ENCODE data around the gene PPDPF.

DNA sequence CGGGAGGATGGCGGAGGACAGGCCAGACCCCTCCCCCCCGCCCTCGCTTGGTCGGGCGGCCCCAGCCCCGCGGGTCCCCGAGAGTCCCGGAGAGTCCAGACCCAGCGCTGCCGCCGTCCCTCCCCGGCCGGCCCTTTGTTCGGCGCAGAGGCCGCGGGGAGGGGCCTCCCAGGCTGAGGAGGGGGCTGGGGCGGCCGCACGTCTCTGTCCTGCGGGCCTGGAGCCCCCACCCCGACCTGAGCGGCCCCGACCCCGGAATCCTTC lies 48.9 kb upstream of the PPDPF start:
- no peak for TF ChIP-seq POLR2A (IDR thresholded peaks at IDR 0.05)
- TF ChIP-seq, protein P1, sequence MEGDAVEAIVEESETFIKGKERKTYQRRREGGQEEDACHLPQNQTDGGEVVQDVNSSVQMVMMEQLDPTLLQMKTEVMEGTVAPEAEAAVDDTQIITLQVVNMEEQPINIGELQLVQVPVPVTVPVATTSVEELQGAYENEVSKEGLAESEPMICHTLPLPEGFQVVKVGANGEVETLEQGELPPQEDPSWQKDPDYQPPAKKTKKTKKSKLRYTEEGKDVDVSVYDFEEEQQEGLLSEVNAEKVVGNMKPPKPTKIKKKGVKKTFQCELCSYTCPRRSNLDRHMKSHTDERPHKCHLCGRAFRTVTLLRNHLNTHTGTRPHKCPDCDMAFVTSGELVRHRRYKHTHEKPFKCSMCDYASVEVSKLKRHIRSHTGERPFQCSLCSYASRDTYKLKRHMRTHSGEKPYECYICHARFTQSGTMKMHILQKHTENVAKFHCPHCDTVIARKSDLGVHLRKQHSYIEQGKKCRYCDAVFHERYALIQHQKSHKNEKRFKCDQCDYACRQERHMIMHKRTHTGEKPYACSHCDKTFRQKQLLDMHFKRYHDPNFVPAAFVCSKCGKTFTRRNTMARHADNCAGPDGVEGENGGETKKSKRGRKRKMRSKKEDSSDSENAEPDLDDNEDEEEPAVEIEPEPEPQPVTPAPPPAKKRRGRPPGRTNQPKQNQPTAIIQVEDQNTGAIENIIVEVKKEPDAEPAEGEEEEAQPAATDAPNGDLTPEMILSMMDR (IDR thresholded peaks at IDR 0.05), result no peak
